GM12891 (cell line): Measurements from ENCODE around the gene PDGFD.

Experiments used
- PAX5 ChIP-seq: IDR thresholded peaks from 2 replicates; pipeline ENCODE4 v1.6.1; 2011; ENCODE audit warnings: low read length, moderate library complexity, mild to moderate bottlenecking; ENCODE audit not compliant: insufficient read depth, severe bottlenecking
- POLR2A ChIP-seq: IDR thresholded peaks from 2 replicates; pipeline ENCODE4 v1.6.1; 2011; ENCODE audit warnings: low read depth, low read length, control low read depth
- POLR2AphosphoS5 ChIP-seq: IDR thresholded peaks from 2 replicates; pipeline ENCODE4 v1.6.1; 2011; ENCODE audit warnings: low read depth, low read length, control low read depth
- TAF1 ChIP-seq: IDR thresholded peaks from 2 replicates; pipeline ENCODE4 v1.6.1; 2011; ENCODE audit warnings: low read depth, low read length, control low read depth

- TF ChIP-seq POLR2A (no peak), TAF1 (no peak), POLR2AphosphoS5 (no peak), PAX5 (no peak)
These were observed 280.1 kb downstream of the PDGFD start for GRCh38 chr11:103883856-103884255.
